Occipital lobe (tissue), 2 donors: ENCODE results near the gene JAK1. TPM values are rescaled to one million over a fixed set of nuclear protein-coding genes. Genes with fewer than 3 reads are reported as not detected.
"Not testable (repeated sequence)": the region's sequence is repeated elsewhere in the genome, so short reads cannot be mapped to it uniquely, and the experiment has no call there.

Experiments
- DNase-seq: peaks from one replicate; lab custom pipeline; 2025; lab: John Stamatoyannopoulos, UW
- total RNA-seq: library from RNA; depleted of rRNA; stranded (reverse); fragments of >200 nt; gene quantifications from one replicate; pipeline ENCODE4 v1.2.3, GENCODE V29; 2014

The JAK1 gene
- total RNA-seq, 1 donor from 2014 or later, result 56.0 TPM

- no peak for DNase-seq
These were observed 124.9 kb downstream of the JAK1 start for GRCh38 chr1:64841330-64842065.

- no peak for DNase-seq
These were observed 126.5 kb downstream of the JAK1 start for GRCh38 chr1:64839732-64840405.

- no peak for DNase-seq
These were observed 127.1 kb downstream of the JAK1 start for GRCh38 chr1:64839261-64839660.

- DNase-seq, result no peak
These were observed 127.9 kb downstream of the JAK1 start for GRCh38 chr1:64838486-64838885.

- DNase-seq, result no peak
These were observed 129.5 kb downstream of the JAK1 start for GRCh38 chr1:64836802-64837201.

GRCh38 chr1:64834734-64835133 lies 131.6 kb downstream of the JAK1 start:
- no peak for DNase-seq

- DNase-seq, result no peak
These were observed 136.2 kb downstream of the JAK1 start for GRCh38 chr1:64830030-64830651.

GRCh38 chr1:64829411-64830029 lies 136.8 kb downstream of the JAK1 start:
- no peak for DNase-seq

- no peak for DNase-seq
These were observed 137.5 kb downstream of the JAK1 start for GRCh38 chr1:64828829-64829228.

- no peak for DNase-seq
These were observed 139.4 kb downstream of the JAK1 start for GRCh38 chr1:64826991-64827390.

- peak; percentile 37 for DNase-seq
These were observed 142.5 kb downstream of the JAK1 start for GRCh38 chr1:64823691-64824476.

GRCh38 chr1:64822621-64823020 lies 143.7 kb downstream of the JAK1 start:
- no peak for DNase-seq

- not testable (repeated sequence) for DNase-seq
These were observed 145.8 kb downstream of the JAK1 start for GRCh38 chr1:64820572-64820971.

GRCh38 chr1:64817364-64817763 lies 149.0 kb downstream of the JAK1 start:
- not testable (repeated sequence) for DNase-seq

- no peak for DNase-seq
These were observed 151.9 kb downstream of the JAK1 start for GRCh38 chr1:64814427-64814826.

- no peak for DNase-seq
These were observed 155.2 kb downstream of the JAK1 start for GRCh38 chr1:64811131-64811530.

- DNase-seq, result no peak
These were observed 156.3 kb downstream of the JAK1 start for GRCh38 chr1:64810001-64810400.

GRCh38 chr1:64809309-64809708 lies 157.0 kb downstream of the JAK1 start:
- DNase-seq, result no peak

GRCh38 chr1:64801851-64802523 lies 164.4 kb downstream of the JAK1 start:
- DNase-seq, result no peak

GRCh38 chr1:64798872-64799271 lies 167.5 kb downstream of the JAK1 start:
- no peak for DNase-seq
